Fibroblast of lung (primary cell): ENCODE results near the gene FALEC. TPM values are rescaled to one million over a fixed set of nuclear protein-coding genes. Genes with fewer than 3 reads are reported as not detected.
A peak's percentile ranks its signal among the peaks of the same experiment; 100 is the strongest.

Experiments used
- DNase-seq, 2 donors: peaks; one replicate each; pipeline versions ENCODE4 v3.0.0 to v3.0.0-alpha.2; 2010; ENCODE audit warnings: low read depth in 2 of 2
- H2AFZ ChIP-seq: 2 replicates; pipeline ENCODE4 v1.5.1; 2012; ENCODE audit warnings: low read length, control low read depth, inconsistent platforms
- H3K27ac ChIP-seq: 2 replicates; pipeline ENCODE4 v1.5.1; 2011; ENCODE audit warnings: low read length, control low read depth; ENCODE audit not compliant: insufficient read depth
- H3K27me3 ChIP-seq: 2 replicates; pipeline ENCODE4 v1.5.1; 2011; ENCODE audit warnings: mild to moderate bottlenecking, low read length; ENCODE audit not compliant: control insufficient read depth, insufficient read depth
- H3K36me3 ChIP-seq: 2 replicates; pipeline ENCODE4 v1.5.1; 2011; ENCODE audit warnings: low read length; ENCODE audit not compliant: control insufficient read depth, insufficient read depth
- H3K4me1 ChIP-seq: 2 replicates; pipeline ENCODE4 v1.5.1; 2011; ENCODE audit warnings: low read length; ENCODE audit not compliant: control insufficient read depth, insufficient read depth; ENCODE audit errors: extremely low read depth
- H3K4me2 ChIP-seq: 2 replicates; pipeline ENCODE4 v1.5.1; 2011; ENCODE audit warnings: low read length, control low read depth; ENCODE audit not compliant: insufficient read depth; ENCODE audit errors: extremely low read depth
- H3K4me3 ChIP-seq, 4 experiments: fragments of 200-600 bp in 1 of 4; sonication (generic) in 1 of 4; replicated peaks in 1 of 4; 2 replicates each; pipeline ENCODE4 v1.5.1; 2011 to 2016; ENCODE audit warnings: low read length in 4 of 4, low read depth in 3 of 4, mild to moderate bottlenecking in 3 of 4, control low read depth in 2 of 4, inconsistent platforms in 1 of 4, mixed read lengths in 1 of 4; ENCODE audit not compliant: insufficient read depth in 1 of 4; ENCODE audit errors: control extremely low read depth in 1 of 4
- H3K79me2 ChIP-seq: 2 replicates; pipeline ENCODE4 v1.5.1; 2012; ENCODE audit warnings: mild to moderate bottlenecking, low read length, inconsistent platforms; ENCODE audit not compliant: control insufficient read depth, insufficient read depth
- H3K9ac ChIP-seq: 2 replicates; pipeline ENCODE4 v1.5.1; 2011; ENCODE audit warnings: mild to moderate bottlenecking, low read length, control low read depth; ENCODE audit not compliant: insufficient read depth
- H3K9me3 ChIP-seq: 2 replicates; pipeline ENCODE4 v1.5.1; 2012; ENCODE audit warnings: low read depth, low read length; ENCODE audit not compliant: control insufficient read depth, insufficient read depth
- H4K20me1 ChIP-seq: 2 replicates; pipeline ENCODE4 v1.5.1; 2011; ENCODE audit warnings: low read length; ENCODE audit not compliant: control insufficient read depth, insufficient read depth; ENCODE audit errors: extremely low read depth
- EZH2 ChIP-seq: IDR thresholded peaks from 2 replicates; pipeline ENCODE4 v1.5.1; 2012; ENCODE audit warnings: low read length, control low read depth, mild to moderate bottlenecking; ENCODE audit errors: missing control alignments
- polyA plus RNA-seq, 2 donors: library from polyadenylated mRNA; depleted of rRNA in 1 of 2; stranded (reverse) in 1 of 2; unstranded in 1 of 2; fragments of >200 nt; gene quantifications; 2 replicates each; pipeline ENCODE4 v1.2.1, GENCODE V29; 2011 to 2012; ENCODE audit warnings: missing spikeins in 1 of 2
- total RNA-seq: library from RNA; depleted of rRNA; stranded (reverse); fragments of >200 nt; gene quantifications from 2 replicates; pipeline ENCODE4 v1.2.1, GENCODE V29; 2014
- TF ChIP-seq, protein P1 (sequence below), 2 donors: IDR thresholded peaks in 1 of 2; conservative IDR thresholded peaks in 1 of 2; 1 replicate in 1 of 2; 2 replicates in 1 of 2; pipeline ENCODE4 v1.5.1; 2011 to 2012; ENCODE audit warnings: low read length in 2 of 2, control low read depth in 1 of 2, inconsistent platforms in 1 of 2, low read depth in 1 of 2, mild to moderate bottlenecking in 1 of 2

FALEC gene
- total and polyA plus RNA-seq, 2 donors (not counting 1 experiment from before 2014, with no cell fraction given): 0.83 TPM; not detected in 1

DNA sequence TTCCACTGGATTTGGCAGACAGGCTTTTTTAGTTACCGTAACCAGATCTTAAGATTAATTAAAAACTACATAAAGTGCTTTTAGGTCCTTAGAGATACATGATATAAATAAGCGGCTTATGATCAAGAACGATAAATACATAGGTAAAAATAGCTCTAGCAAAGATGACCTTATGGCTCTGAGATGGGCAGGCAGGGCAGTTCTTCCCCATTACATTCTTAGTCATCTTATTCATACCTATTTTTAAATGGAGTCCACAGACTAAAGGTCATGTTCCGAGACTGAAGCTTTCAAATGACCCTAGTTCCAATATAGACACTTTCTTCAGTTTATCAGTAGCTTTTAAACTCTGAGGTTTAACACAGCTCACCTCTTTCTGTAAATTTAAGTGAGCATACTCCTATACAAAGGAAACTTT is 59.5 kb downstream of the FALEC start:
- Histone ChIP-seq H3K9me3 (no peaks in the 10 kb centered on the region), H4K20me1 (peaks cover 21% of the 10 kb centered on the region), H3K36me3 (peaks cover 26% of the 10 kb centered on the region), H3K9ac (no peak overlapping the region), H3K79me2 (peaks cover 78% of the 10 kb centered on the region), H2AFZ (no peak overlapping the region), H3K4me3 (peak overlapping the region; percentile 90 to 100 (median 94)), H3K27me3 (no peaks in the 10 kb centered on the region), H3K4me2 (peak overlapping the region; percentile 72), H3K4me1 (peaks cover 12% of the 10 kb centered on the region), H3K27ac (peak overlapping the region; percentile 57)
- DNase-seq: no peak
- no peak for TF ChIP-seq EZH2

DNA sequence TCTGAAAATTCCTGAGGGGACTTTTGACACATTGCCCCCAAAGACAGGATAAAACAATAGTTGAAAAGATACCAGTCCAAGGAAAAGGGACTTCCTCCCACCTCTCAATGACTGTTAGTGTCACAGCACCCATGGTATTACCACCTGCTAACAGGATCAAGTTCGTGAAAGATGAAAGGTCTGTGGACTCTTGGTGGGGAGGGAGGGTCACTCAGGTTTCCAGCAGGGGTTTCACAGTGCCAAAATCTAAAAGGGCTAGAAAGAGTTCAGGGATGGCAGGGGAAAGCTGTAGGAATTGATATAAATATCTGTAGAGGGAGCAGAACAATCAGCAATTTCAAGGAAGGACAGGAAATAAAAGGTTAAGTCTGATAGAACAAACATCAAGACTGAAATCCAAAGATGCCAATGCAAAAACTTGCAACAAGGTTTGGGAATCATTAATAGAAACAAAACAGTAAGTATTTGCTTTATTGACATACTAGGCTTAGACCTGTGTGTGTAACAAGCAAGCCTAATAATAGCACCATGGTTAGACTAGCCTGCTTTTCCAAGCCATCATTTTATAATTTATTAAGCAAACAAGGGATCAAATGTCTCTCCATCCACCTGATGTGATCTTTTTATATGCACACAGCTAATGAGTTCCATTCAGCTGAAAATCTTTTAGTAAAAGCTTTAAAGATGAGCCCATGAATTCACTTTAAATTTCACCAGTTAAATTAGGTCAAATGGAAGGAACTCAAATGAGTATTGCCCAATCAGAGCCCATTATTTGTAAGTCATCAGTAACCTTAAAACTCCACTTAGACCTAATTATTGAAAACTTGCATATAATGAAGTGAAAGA is 60.2 kb downstream of the FALEC start:
- Histone ChIP-seq H3K4me3 (peak overlapping the region; percentile 90 to 100 (median 94)), H3K27ac (peak overlapping the region; percentile 57), H3K4me1 (peaks cover 13% of the 10 kb centered on the region), H3K79me2 (peaks cover 82% of the 10 kb centered on the region), H3K9ac (peak overlapping the region; percentile 100), H3K9me3 (no peaks in the 10 kb centered on the region), H4K20me1 (peaks cover 21% of the 10 kb centered on the region), H3K27me3 (no peaks in the 10 kb centered on the region), H2AFZ (no peak overlapping the region), H3K36me3 (peaks cover 26% of the 10 kb centered on the region), H3K4me2 (peak overlapping the region; percentile 72)
- TF ChIP-seq EZH2: no peak
- TF ChIP-seq, protein P1, sequence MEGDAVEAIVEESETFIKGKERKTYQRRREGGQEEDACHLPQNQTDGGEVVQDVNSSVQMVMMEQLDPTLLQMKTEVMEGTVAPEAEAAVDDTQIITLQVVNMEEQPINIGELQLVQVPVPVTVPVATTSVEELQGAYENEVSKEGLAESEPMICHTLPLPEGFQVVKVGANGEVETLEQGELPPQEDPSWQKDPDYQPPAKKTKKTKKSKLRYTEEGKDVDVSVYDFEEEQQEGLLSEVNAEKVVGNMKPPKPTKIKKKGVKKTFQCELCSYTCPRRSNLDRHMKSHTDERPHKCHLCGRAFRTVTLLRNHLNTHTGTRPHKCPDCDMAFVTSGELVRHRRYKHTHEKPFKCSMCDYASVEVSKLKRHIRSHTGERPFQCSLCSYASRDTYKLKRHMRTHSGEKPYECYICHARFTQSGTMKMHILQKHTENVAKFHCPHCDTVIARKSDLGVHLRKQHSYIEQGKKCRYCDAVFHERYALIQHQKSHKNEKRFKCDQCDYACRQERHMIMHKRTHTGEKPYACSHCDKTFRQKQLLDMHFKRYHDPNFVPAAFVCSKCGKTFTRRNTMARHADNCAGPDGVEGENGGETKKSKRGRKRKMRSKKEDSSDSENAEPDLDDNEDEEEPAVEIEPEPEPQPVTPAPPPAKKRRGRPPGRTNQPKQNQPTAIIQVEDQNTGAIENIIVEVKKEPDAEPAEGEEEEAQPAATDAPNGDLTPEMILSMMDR (conservative IDR thresholded peaks at IDR 0.05 in 1 of 2, IDR thresholded peaks at IDR 0.05 in 1 of 2; ENCODE audit: low read depth in 1 of 2, low read length in 2 of 2): no peak
- peak in 1 of 2 donors; percentile 61 for DNase-seq

DNA sequence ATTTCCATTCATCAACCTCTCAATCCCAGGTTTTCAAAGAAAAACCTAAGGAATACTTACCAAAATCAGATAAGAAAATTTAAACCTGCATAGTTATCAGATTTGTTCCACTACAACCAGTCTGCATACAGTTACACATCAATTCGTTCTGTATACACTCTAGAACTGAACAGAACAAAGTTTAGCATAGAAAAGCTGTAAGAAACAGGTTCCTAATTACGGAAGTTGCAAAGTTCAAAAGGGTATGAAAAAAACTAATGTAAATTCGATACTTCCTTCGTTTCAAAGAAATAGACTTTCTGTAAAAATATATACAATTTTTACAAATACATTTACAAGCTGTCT is 60.8 kb downstream of the FALEC start:
- H3K27ac ChIP-seq: peak overlapping the region; percentile 100

More for the DNA sequence above, 60.8 kb downstream of the FALEC start:
- no peak for DNase-seq
- Histone ChIP-seq H3K36me3 (peaks cover 26% of the 10 kb centered on the region), H3K4me2 (peak overlapping the region; percentile 72), H3K4me3 (peak overlapping the region; percentile 90 to 100 (median 94)), H3K9me3 (no peaks in the 10 kb centered on the region), H3K9ac (peak overlapping the region; percentile 100), H3K27me3 (no peaks in the 10 kb centered on the region), H3K4me1 (peaks cover 13% of the 10 kb centered on the region), H3K79me2 (peaks cover 77% of the 10 kb centered on the region), H4K20me1 (peaks cover 21% of the 10 kb centered on the region), H2AFZ (no peak overlapping the region)
- TF ChIP-seq EZH2: no peak
- TF ChIP-seq, protein P1 (conservative IDR thresholded peaks at IDR 0.05 in 1 of 2, IDR thresholded peaks at IDR 0.05 in 1 of 2; ENCODE audit: low read depth in 1 of 2, low read length in 2 of 2): no peak
